Measurements from ENCODE around the gene TBC1D22A. TPM values are rescaled to one million over a fixed set of nuclear protein-coding genes. Genes with fewer than 3 reads are reported as not detected.
A peak's percentile ranks its signal among the peaks of the same experiment; 100 is the strongest.

TBC1D22A gene
- total RNA-seq, 1 donor: 17.7 TPM

DNA sequence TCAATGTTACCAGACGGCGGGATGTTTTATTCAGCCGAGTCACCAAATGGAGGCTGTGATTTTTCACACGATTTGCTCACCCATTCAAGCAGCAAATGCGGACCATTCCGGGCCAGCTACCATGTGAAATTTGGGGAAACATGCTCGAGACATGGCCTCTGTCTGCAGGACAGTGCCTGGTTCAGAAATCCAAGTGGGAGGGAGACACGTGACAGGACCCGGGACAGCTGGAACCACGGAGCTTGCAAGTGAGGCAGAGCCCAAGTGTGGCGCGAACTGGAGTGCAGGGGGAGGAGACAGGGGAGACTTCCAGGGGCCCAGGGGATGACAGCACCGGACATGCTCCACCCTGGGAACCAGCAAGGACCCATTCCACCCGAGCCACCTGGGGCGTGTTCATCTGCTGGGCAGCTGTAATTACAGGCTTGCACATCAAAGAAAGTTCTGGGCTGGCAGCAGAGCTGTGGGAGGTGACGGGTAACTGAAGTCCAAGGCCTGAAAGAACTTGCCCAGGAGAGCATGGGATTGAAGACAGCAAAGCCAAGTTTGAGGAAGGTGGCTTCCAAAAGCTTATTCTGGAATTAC is 40.9 kb upstream of the TBC1D22A start:
- H3K27ac ChIP-seq (ENCODE audit: low read depth, low read length): no peak overlapping the region
- peaks cover 41% of the 10 kb centered on the region for H3K79me2 ChIP-seq (ENCODE audit: insufficient read depth, low read length)
- DNase-seq (ENCODE audit: insufficient read length, low spot score, missing footprints): peak; percentile 58
- H2AFZ ChIP-seq (ENCODE audit: low read length): no peak overlapping the region
- no peak overlapping the region for H3K4me2 ChIP-seq (ENCODE audit: insufficient read depth, low read length)
- H3K4me3 ChIP-seq (ENCODE audit: insufficient read depth, low read length): no peak overlapping the region
- TF ChIP-seq, protein P1, sequence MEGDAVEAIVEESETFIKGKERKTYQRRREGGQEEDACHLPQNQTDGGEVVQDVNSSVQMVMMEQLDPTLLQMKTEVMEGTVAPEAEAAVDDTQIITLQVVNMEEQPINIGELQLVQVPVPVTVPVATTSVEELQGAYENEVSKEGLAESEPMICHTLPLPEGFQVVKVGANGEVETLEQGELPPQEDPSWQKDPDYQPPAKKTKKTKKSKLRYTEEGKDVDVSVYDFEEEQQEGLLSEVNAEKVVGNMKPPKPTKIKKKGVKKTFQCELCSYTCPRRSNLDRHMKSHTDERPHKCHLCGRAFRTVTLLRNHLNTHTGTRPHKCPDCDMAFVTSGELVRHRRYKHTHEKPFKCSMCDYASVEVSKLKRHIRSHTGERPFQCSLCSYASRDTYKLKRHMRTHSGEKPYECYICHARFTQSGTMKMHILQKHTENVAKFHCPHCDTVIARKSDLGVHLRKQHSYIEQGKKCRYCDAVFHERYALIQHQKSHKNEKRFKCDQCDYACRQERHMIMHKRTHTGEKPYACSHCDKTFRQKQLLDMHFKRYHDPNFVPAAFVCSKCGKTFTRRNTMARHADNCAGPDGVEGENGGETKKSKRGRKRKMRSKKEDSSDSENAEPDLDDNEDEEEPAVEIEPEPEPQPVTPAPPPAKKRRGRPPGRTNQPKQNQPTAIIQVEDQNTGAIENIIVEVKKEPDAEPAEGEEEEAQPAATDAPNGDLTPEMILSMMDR (IDR thresholded peaks at IDR 0.05; ENCODE audit: extremely low read depth, low read depth, low read length): no peak
- no peaks in the 10 kb centered on the region for H3K4me1 ChIP-seq (ENCODE audit: insufficient read depth, low read length)
- no peaks in the 10 kb centered on the region for H3K9me3 ChIP-seq (ENCODE audit: low read depth, low read length)
- H3K27me3 ChIP-seq (ENCODE audit: insufficient read depth, low read length): no peaks in the 10 kb centered on the region
- peaks cover 33% of the 10 kb centered on the region for H4K20me1 ChIP-seq (ENCODE audit: insufficient read depth, low read length)
- H3K36me3 ChIP-seq (ENCODE audit: insufficient read depth, low read length): peaks cover 24% of the 10 kb centered on the region

DNA sequence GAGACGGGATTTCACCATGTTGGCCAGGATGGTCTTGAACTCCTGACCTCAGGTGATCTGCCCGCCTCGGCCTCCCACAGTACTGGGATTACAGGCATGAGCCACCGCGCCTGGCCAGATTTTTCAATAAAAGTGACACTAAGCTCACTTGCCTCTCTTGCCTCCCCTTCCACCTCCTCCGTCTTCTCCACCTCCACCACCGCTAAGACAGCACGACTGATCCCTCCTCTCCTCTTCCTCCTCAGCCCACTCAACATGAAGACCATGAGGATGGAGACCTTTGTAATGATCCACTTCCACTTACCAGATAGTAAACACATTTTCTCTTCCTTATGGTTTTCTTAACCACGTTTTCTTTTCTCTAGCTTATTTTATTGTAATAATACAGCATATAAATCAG is 38.6 kb upstream of the TBC1D22A start:
- no peak overlapping the region for H3K27ac ChIP-seq (ENCODE audit: low read depth, low read length)
- H2AFZ ChIP-seq (ENCODE audit: low read length): no peak overlapping the region
- H3K27me3 ChIP-seq (ENCODE audit: insufficient read depth, low read length): no peaks in the 10 kb centered on the region
- DNase-seq (ENCODE audit: insufficient read length, low spot score, missing footprints): peak; percentile 21
- H3K79me2 ChIP-seq (ENCODE audit: insufficient read depth, low read length): peaks cover 60% of the 10 kb centered on the region
- peaks cover 18% of the 10 kb centered on the region for H3K36me3 ChIP-seq (ENCODE audit: insufficient read depth, low read length)
- H3K4me2 ChIP-seq (ENCODE audit: insufficient read depth, low read length): no peak overlapping the region
- H4K20me1 ChIP-seq (ENCODE audit: insufficient read depth, low read length): peaks cover 37% of the 10 kb centered on the region
- H3K4me1 ChIP-seq (ENCODE audit: insufficient read depth, low read length): no peaks in the 10 kb centered on the region
- TF ChIP-seq, protein P1 (IDR thresholded peaks at IDR 0.05; ENCODE audit: extremely low read depth, low read depth, low read length): no peak
- no peaks in the 10 kb centered on the region for H3K9me3 ChIP-seq (ENCODE audit: low read depth, low read length)
- no peak overlapping the region for H3K4me3 ChIP-seq (ENCODE audit: insufficient read depth, low read length)

DNA sequence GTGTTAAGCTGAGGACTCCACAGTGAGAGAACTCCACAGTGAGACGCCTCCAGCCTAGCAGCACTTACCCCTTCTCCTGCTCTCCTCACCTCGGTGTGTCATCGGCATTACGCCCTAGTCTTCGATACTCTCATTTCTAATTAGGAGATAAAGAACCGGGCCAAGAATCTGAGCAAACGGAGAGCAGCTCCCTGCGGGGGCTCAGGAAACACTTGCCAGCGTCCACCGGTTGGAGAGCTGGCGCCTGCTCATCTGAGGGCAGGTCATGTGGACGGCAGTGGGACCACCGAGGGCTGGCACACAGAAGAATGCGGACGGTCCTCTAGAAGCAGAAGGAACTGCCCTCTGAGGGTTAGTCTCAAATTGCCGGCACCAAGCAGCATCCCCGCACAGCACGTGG is 37.4 kb upstream of the TBC1D22A start:
- Histone ChIP-seq H3K4me1 (ENCODE audit: insufficient read depth, low read length) (no peaks in the 10 kb centered on the region), H3K4me3 (ENCODE audit: insufficient read depth, low read length) (no peak overlapping the region), H2AFZ (ENCODE audit: low read length) (no peak overlapping the region), H3K9me3 (ENCODE audit: low read depth, low read length) (no peaks in the 10 kb centered on the region), H3K4me2 (ENCODE audit: insufficient read depth, low read length) (no peak overlapping the region), H3K79me2 (ENCODE audit: insufficient read depth, low read length) (peaks cover 68% of the 10 kb centered on the region), H3K27ac (ENCODE audit: low read depth, low read length) (no peak overlapping the region), H3K36me3 (ENCODE audit: insufficient read depth, low read length) (peaks cover 12% of the 10 kb centered on the region), H4K20me1 (ENCODE audit: insufficient read depth, low read length) (peaks cover 37% of the 10 kb centered on the region), H3K27me3 (ENCODE audit: insufficient read depth, low read length) (no peaks in the 10 kb centered on the region)
- no peak for DNase-seq (ENCODE audit: insufficient read length, low spot score, missing footprints)
- TF ChIP-seq, protein P1 (IDR thresholded peaks at IDR 0.05; ENCODE audit: extremely low read depth, low read depth, low read length): no peak

DNA sequence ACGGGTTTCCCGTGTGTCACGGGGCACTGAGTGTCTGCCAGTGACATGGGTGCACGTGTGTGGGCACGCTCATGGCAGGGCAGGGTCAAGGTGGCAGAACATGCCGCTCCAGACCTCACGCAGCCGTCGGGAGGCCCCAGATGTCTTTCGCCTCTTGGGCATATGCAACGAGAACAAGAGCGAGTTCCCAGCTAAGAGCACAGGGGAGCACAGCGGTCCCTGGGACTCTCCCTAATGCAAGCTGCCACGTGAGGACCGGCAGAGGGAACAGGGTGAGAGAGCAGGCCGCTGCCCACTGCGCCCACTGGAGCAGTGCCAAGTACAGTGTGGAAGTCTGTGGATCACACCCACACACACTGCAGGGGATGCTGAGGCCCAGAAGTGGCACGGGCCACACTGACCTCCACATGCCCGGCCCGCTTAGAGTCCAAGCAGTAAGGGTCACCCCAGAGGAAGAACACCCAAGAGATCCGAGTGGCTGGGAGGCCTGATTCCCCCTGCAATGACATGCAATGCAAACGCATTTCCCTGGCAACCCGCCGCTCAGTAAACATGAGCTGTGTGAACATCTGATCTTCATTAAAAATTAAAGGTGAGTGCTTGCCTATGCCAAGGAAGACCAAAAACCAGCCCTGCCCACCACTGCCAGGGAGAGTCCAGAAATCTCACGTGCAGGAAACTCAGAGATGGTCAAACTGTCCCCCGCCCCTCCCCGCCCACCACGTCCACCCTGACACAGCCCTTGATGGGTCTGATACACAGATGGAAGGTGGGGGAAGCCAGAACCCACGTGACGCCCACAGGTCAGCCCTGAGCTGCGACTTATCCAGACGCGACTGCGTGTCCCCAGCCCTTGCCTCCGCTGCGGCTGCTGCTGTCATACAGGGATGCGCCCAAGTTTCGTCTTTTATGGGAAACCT is 36.1 kb upstream of the TBC1D22A start:
- no peak overlapping the region for H3K4me3 ChIP-seq (ENCODE audit: insufficient read depth, low read length)
- H3K9me3 ChIP-seq (ENCODE audit: low read depth, low read length): no peaks in the 10 kb centered on the region
- H3K4me1 ChIP-seq (ENCODE audit: insufficient read depth, low read length): no peaks in the 10 kb centered on the region
- no peak overlapping the region for H3K4me2 ChIP-seq (ENCODE audit: insufficient read depth, low read length)
- no peaks in the 10 kb centered on the region for H3K27me3 ChIP-seq (ENCODE audit: insufficient read depth, low read length)
- H3K27ac ChIP-seq (ENCODE audit: low read depth, low read length): no peak overlapping the region
- TF ChIP-seq, protein P1 (IDR thresholded peaks at IDR 0.05; ENCODE audit: extremely low read depth, low read depth, low read length): no peak
- H4K20me1 ChIP-seq (ENCODE audit: insufficient read depth, low read length): peaks cover 44% of the 10 kb centered on the region
- no peak overlapping the region for H2AFZ ChIP-seq (ENCODE audit: low read length)
- peaks cover 9% of the 10 kb centered on the region for H3K36me3 ChIP-seq (ENCODE audit: insufficient read depth, low read length)
- H3K79me2 ChIP-seq (ENCODE audit: insufficient read depth, low read length): peaks cover 78% of the 10 kb centered on the region
- peak; percentile 66 for DNase-seq (ENCODE audit: insufficient read length, low spot score, missing footprints)

All from osteoblast (primary cell).